HG03342 (cell line): ENCODE results near the gene MRPL34.

ENCODE experiments used
- ATAC-seq: cut with Tn5 transposase; IDR thresholded peaks from one replicate; pipeline ENCODE4 v1.9.1; 2021; ENCODE audit warnings: mild to moderate bottlenecking, moderate library complexity; ENCODE audit not compliant: unreplicated experiment

Gene MRPL34

DNA sequence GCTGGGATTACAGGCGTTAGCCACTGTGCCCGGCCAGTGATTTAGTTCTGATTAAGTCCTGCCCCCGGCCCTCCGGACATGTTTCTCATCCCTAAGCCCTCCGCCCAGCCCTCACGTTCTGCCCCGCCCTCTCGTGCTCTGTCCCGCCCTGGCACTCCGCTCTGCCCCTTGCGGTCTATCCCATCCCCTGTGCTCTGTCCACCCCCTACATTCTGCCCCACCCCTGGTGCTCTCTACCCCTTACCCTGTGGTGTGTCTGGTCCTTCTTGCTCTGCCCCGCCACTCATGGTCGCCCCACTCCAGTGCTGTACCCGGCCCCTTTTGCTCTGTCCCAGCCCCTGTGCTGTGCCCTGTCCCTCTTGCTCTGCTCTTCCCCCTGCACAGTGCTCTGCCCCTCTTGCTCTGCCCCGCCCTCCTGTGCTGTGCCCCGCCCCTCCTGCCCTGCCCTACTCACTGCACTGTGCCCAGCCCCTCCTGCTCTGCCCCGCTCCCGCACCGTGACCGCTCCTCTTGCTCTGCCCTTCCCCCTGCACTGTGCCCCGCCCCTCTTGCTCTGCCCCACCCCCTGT, 34.7 kb downstream of the MRPL34 start:
- ATAC-seq: no peak

DNA sequence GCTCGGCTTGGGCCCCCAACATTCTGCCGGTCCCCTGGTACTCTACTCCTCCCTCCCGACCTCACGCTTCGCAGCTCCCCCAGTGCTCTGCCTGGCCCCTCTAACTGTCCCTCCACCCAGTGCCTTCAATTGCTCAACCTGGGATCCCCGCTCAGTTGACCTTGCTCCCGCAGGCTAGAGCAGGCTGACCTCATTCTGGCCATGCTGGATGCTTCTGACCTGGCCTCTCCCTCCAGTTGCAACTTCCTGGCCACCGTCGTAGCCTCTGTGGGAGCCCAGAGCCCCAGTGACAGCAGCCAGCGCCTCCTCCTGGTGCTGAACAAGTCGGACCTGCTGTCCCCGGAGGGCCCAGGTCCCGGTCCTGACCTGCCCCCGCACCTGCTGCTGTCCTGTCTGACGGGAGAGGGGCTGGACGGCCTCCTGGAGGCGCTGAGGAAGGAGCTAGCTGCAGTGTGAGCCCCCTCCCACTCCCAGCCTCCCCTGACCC, 35.2 kb downstream of the MRPL34 start:
- no peak for ATAC-seq

GRCh38 chr19:17341386-17341785, 35.7 kb downstream of the MRPL34 start:
- ATAC-seq: no peak

DNA sequence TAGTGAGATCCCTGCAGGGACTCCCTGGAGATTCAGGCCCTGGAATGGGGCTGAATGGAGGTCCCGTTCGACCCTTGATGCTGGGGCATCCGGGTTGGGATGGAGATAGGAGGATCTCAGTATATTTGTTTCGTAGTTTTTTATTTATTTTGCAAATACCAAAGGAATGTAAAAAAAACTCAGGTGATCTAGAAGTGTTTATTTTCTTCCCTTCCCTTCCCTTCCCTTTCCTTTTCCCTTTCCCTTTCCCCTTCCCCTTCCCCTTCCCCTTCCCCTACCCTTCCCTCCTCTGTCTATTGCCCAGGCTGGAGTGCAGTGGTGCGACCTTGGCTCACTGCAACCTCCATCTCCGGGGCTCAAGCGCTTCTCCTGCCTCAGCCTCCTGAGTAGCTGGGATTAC, 36.2 kb downstream of the MRPL34 start:
- ATAC-seq: no peak

DNA sequence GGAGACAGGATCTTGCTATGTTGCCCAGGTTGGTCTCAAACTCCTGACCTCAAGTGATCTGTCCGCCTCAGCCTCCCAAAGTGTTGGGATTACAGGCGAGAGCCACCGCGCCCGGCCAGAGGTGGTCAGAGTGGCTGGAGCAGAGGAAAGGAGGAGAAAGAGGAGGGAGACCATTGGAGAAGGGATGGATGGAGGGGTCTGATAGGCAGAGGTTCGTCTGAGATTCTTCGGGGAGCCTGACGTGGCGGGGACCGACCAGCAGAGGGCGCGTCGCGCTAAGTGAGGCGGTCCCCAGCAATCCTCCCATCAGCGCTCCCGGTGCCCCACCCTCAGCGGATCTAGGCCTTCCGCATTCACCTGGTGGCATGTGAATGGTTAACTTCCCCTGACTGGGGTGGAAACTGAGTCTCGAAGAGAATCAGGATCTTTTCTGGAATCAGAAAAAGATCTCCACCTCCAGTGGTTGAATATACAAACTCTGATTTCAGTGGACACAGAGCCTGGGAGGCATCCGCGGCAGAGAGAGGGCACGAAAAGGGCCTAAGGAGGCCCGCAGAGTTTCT, 40.5 kb downstream of the MRPL34 start:
- ATAC-seq: peak; percentile 38

- ATAC-seq: no peak
Measured at GRCh38 chr19:17347361-17347760, 41.7 kb downstream of the MRPL34 start.

DNA sequence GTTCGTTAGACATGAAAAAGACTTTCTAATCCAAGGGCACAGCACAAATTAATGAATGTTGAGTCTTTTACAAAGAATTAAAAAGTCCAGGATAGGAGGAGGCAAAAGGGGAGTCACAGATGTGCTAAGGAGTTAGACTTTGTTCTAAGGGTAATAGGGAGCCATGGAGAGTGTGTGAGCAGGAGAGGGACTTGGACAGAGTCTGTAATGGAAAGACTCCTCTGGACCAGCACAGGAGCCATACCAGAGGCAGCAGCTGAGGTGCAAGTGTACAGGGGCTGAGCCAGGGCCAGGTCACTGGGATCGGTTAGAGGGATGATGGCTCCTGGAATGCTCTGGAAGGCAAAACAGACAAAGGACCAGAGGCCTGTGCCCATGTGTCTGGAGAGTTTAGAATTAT, 42.2 kb downstream of the MRPL34 start:
- no peak for ATAC-seq

DNA sequence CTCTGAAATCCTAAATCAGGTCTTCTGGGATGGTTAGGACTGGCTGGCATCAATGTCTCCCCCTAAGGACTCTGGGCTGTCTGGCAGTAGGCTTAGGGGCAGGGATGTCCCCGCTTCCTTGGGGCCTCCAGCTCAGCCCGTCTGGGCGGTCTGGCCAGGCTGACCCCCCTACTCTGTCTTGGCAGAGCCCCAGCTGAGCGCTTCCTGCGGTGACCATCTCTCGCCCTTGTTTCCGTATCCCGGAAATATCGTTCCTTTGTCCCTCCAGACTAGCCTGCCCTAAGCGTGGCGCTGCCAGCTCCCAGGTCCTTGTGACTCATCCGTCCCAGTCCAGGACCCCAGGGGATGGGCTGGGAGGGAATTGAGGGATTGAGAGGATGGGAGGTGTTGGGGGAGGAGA, 43.0 kb downstream of the MRPL34 start:
- no peak for ATAC-seq

- ATAC-seq: no peak
Measured at GRCh38 chr19:17351815-17352435, 46.3 kb downstream of the MRPL34 start.

DNA sequence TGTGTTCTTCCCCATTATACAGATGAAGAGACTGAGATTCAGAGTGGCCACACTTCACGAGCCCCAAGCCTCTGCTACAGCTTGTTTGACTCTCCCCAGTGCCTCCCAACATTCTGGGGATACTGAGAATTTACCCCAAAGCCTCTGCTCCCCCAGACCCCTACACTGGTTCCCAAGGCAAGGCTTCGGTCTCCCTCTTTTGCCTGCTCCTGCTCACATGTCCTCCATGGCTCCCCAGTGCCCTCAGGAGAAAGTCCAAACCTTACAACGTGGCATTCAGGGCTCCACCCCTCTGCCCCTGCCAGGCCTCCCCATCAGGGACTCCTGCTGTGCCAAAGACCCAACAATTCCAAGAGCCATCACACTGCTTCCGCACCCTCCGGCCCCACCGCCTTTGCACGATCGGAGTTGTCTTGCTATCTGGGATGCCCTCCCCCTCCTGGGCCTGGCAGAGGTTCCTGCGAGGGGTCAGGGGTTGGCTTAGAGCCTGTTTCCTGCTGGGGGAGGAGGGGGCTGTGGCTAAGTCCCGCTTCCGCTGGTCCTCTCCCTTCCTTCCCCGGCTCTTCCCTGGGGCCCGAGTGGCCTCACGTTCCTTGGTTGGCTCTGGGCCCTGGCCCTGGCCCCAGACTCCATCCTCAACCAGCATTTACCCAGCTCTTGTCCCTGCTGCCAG, 47.1 kb downstream of the MRPL34 start:
- ATAC-seq: no peak

- no peak for ATAC-seq
Measured at GRCh38 chr19:17353386-17353785, 47.7 kb downstream of the MRPL34 start.
